Measurements from ENCODE around the gene UPK1B.
"Not testable (repeated sequence)": the region's sequence is repeated elsewhere in the genome, so short reads cannot be mapped to it uniquely, and the experiment has no call there.

Gene UPK1B

GRCh38 chr3:119173325-119173724 lies at the start of gene UPK1B:
UPK1B (plus strand) TSS chr3:119173598; CDS start chr3:119186742, 13,144 bp downstream.
- DNase-seq (ENCODE audit: low read depth) = no peak

GRCh38 chr3:119125342-119125741 lies 48.1 kb upstream of the UPK1B start:
- DNase-seq (ENCODE audit: low read depth) = no peak

GRCh38 chr3:119125742-119126504 lies 47.5 kb upstream of the UPK1B start:
- no peak for DNase-seq (ENCODE audit: low read depth)

- not testable (repeated sequence) for DNase-seq (ENCODE audit: low read depth)
Measured at GRCh38 chr3:119130291-119130690, 43.1 kb upstream of the UPK1B start.

- not testable (repeated sequence) for DNase-seq (ENCODE audit: low read depth)
Measured at GRCh38 chr3:119132291-119132690, 41.1 kb upstream of the UPK1B start.

GRCh38 chr3:119139360-119139759 lies 34.0 kb upstream of the UPK1B start:
- not testable (repeated sequence) for DNase-seq (ENCODE audit: low read depth)

GRCh38 chr3:119140466-119140865 lies 32.9 kb upstream of the UPK1B start:
- DNase-seq (ENCODE audit: low read depth) = no peak

- no peak for DNase-seq (ENCODE audit: low read depth)
Measured at GRCh38 chr3:119145128-119145499, 28.3 kb upstream of the UPK1B start.

- DNase-seq (ENCODE audit: low read depth) = peak; percentile 21
Measured at GRCh38 chr3:119145500-119146167, 27.8 kb upstream of the UPK1B start, which contains the start of gene TEX55. TEX55 (plus strand) TSS chr3:119146165; CDS start chr3:119146190, 25 bp downstream.

- DNase-seq (ENCODE audit: low read depth) = no peak
Measured at GRCh38 chr3:119146578-119147375, 26.6 kb upstream of the UPK1B start.

- DNase-seq (ENCODE audit: low read depth) = no peak
Measured at GRCh38 chr3:119147494-119147893, 25.9 kb upstream of the UPK1B start.

- DNase-seq (ENCODE audit: low read depth) = no peak
Measured at GRCh38 chr3:119148493-119149180, 24.8 kb upstream of the UPK1B start.

- no peak for DNase-seq (ENCODE audit: low read depth)
Measured at GRCh38 chr3:119149484-119149883, 23.9 kb upstream of the UPK1B start.

- no peak for DNase-seq (ENCODE audit: low read depth)
Measured at GRCh38 chr3:119156868-119157267, 16.5 kb upstream of the UPK1B start.

- DNase-seq (ENCODE audit: low read depth) = no peak
Measured at GRCh38 chr3:119157971-119158370, 15.4 kb upstream of the UPK1B start.

GRCh38 chr3:119160361-119160760 lies 13.0 kb upstream of the UPK1B start:
- no peak for DNase-seq (ENCODE audit: low read depth)

- DNase-seq (ENCODE audit: low read depth) = no peak
Measured at GRCh38 chr3:119160815-119161214, 12.6 kb upstream of the UPK1B start.

GRCh38 chr3:119161240-119161639 lies 12.2 kb upstream of the UPK1B start:
- DNase-seq (ENCODE audit: low read depth) = no peak

GRCh38 chr3:119164745-119165144 lies 8.7 kb upstream of the UPK1B start:
- DNase-seq (ENCODE audit: low read depth) = not testable (repeated sequence)

GRCh38 chr3:119170821-119171220 lies 2.6 kb upstream of the UPK1B start:
- no peak for DNase-seq (ENCODE audit: low read depth)

- no peak for DNase-seq (ENCODE audit: low read depth)
Measured at GRCh38 chr3:119175872-119176756, 2.7 kb downstream of the UPK1B start.

All from fibroblast of the conjunctiva (primary cell).